Stimulated activated naive CD4-positive, alpha-beta T cell (primary cell): ENCODE measurements around the gene RRAS.
A peak's percentile ranks its signal among the peaks of the same experiment; 100 is the strongest.
"Not testable (repeated sequence)": the region's sequence is repeated elsewhere in the genome, so short reads cannot be mapped to it uniquely, and the experiment has no call there.

Experiments used
- DNase-seq, 6 experiments: peaks; one replicate each; lab custom pipeline; 2025; lab: John Stamatoyannopoulos, UW

RRAS gene

DNA sequence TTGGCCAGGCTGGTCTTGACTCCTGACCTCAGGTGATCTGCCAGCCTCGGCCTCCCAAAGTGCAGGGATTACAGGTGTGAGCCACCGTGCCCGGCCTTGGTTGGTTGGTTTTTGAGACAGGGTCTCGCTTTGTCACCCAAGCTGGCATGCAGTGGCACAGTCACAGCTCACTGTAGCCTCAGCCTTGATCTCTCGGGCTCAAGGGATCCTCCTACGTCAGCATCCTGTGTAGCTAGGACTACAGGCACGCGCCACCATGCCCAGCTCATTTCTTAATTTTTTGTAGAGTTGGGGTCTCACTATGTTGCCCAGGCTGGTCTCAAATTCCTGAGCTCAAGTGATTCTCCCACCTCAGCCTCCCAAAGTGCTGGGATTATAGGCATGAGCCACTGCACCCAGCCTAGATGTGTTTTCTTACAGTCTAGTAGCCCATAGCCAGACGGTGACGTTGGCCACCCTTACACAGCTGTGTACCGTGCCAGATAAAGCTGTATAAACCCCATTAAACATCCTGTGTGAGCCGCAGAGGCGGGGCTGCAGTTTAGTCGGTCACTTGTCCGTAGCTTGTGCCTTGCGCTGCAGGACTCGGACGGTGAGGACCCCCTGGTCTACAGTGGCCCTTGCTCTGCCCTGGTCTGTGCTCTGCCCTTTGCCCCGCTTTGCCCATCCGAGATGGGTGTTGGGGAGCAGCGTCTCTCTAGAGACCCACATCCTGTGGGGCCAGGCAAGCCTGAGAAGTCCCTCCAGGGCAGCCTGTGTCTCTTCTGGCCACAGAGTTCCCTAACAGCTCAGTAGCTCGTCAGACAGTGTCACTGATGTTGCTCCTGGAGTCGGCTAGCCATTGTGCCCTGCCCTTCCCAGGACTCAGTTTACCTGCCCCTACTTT, 15.9 kb upstream of the RRAS start:
- DNase-seq = no peak

DNA sequence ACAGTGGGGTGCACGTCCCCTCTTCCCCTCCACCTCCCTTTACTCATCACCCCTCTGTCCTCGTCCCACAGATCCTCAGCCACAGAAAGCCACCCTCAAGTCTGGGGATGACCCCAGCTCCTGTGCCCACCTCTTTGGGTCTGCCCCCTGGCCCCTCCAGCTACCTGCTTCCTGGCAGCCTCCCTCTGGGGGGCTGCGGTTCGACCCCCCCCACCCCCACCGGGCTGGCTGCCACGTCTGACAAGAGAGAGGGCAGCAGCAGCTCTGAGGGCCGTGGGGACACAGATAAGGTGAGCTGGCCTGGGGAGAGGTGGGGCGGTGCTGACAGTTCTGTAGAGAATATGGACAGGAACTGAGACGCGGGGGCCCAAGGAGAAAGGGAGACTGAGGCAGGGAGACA, 14.6 kb upstream of the RRAS start:
- DNase-seq = no peak

DNA sequence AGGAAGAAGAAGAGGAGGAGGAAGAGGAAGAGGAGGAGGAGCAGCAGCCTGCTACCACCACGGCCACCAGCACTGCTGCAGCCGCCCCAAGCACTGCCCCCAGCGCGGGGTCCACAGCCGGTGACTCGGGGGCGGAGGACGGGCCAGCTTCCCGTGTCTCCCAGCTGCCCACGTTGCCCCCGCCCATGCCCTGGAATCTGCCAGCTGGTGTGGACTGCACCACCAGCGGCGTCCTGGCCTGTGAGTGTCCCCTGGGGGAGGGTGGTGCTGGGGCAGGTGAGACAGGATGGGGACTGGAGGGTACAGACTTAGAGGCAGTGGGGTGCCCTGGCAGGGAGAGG, 13.5 kb upstream of the RRAS start:
- DNase-seq = no peak

DNA sequence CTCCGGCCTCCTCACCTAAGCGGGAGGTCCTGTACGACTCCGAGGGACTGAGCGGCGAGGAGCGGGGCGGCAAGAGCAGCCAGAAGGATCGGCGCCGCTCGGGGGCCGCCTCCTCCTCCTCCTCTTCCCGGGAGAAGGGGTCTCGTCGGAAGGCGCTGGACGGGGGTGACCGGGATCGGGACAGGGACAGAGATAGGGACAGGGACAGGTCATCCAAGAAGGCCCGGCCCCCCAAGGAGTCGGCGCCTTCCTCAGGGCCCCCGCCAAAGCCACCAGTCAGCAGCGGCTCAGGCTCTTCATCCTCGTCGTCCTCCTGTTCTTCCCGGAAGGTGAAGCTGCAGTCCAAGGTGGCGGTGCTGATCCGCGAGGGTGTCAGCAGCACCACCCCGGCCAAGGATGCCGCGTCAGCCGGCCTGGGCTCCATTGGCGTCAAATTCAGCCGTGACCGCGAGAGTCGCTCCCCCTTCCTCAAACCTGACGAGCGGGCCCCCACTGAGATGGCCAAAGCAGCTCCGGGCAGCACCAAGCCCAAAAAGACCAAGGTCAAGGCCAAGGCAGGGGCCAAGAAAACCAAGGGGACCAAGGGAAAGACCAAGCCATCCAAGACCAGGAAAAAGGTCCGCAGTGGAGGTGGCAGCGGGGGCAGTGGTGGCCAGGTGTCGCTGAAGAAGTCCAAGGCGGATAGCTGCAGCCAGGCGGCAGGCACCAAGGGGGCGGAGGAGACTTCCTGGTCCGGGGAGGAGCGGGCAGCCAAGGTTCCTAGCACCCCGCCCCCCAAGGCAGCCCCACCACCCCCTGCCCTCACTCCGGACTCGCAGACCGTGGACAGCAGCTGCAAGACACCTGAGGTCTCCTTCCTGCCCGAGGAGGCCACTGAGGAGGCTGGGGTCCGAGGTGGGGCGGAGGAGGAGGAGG, 12.9 kb upstream of the RRAS start:
- DNase-seq = no peak

DNA sequence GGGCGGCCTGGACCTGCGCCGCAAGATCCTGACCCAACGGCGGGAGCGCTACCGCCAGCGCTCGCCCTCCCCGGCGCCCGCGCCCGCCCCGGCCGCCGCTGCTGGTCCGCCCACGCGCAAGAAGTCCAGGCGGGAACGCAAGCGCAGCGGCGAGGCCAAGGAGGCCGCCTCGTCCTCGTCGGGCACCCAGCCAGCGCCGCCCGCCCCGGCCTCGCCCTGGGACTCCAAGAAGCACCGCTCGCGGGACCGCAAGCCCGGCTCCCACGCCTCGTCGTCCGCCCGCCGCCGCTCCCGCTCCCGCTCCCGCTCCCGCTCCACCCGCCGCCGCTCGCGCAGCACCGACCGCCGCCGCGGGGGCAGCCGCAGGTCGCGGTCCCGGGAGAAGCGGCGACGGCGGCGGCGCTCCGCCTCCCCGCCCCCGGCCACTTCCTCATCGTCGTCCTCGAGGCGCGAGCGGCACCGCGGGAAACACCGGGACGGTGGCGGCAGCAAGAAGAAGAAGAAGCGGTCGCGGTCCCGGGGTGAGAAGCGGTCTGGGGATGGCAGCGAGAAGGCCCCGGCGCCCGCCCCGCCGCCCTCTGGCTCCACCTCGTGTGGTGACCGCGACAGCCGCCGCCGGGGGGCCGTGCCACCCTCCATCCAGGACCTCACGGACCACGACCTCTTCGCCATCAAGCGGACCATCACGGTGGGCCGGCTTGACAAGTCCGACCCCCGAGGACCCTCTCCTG, 12.0 kb upstream of the RRAS start:
- no peak for DNase-seq

DNA sequence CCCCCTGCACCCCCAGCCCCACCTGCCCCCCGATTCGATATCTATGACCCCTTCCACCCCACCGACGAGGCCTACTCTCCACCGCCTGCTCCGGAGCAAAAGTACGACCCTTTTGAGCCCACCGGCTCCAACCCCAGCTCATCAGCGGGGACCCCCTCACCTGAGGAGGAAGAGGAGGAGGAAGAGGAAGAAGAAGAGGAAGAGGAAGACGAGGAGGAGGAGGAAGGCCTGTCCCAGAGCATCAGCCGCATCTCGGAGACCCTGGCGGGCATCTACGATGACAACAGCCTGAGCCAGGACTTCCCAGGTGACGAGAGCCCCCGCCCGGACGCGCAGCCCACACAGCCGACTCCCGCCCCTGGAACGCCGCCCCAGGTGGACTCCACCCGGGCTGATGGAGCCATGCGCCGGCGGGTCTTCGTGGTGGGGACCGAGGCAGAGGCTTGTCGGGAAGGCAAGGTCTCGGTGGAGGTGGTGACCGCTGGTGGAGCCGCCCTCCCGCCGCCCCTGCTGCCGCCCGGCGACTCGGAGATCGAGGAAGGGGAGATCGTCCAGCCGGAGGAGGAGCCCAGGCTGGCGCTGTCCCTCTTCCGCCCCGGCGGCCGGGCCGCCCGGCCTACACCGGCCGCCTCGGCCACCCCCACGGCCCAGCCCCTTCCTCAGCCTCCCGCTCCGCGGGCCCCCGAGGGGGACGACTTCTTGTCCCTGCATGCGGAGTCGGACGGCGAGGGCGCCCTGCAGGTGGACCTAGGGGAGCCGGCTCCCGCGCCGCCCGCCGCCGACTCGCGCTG, 11.3 kb upstream of the RRAS start:
- no peak for DNase-seq

DNA sequence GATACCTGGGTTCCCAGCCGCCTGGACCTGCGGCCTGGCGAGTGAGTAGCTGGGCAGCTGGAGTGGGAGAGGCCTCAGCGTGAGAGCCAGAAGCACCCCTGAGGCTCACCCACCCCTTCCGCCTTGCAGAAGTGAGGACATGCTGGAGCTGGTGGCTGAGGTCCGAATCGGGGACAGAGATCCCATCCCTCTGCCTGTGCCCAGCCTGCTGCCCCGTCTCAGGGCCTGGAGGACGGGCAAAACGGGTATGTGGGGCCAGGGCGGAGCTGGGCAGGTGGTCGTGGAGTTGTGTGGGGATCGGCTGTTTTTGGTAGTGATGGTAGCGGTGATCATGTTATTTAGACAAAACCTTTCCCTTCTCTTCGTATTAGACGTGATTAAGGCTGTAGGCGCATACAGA, 6.6 kb upstream of the RRAS start:
- DNase-seq = no peak

DNA sequence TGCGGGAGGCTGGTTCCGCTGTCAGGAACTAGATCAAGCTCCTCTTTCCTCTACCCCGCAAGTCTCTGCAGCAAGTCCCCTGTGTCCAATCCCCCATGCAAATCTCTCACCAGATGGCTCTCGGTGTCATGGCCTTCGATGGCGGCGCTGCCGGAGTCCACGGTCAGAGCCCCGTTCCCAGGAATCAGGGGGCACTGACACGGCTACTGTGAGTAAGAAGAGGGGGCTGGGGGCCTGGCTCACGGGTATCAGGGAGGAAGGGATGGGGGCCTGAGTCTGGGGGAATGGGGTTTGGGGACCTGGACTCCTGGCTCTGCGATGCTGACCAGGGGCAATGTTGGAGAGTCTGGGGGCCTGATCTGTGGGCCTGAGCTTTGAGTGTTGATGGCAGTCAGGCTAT, 6.1 kb upstream of the RRAS start:
- no peak for DNase-seq

DNA sequence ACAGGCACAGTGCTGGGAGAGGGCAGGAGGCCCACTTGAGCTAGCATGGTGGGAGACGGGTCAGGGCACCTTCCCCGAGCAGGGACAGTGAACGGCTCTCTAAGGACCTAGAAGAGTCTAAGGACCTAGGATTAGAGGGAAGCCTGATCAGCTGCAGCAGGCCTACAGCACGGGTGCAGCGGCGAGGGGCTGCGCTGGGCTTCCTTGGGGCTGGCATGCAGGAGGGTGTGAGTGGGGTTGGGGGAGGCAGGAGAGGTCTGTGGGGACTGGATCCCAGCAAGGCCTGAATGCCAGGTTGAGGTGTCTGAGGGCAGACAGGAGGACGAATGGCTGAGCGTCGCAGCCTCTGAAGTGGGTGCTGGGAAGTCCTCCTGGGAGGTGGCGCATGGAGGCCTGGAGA, 5.6 kb upstream of the RRAS start:
- DNase-seq = no peak

DNA sequence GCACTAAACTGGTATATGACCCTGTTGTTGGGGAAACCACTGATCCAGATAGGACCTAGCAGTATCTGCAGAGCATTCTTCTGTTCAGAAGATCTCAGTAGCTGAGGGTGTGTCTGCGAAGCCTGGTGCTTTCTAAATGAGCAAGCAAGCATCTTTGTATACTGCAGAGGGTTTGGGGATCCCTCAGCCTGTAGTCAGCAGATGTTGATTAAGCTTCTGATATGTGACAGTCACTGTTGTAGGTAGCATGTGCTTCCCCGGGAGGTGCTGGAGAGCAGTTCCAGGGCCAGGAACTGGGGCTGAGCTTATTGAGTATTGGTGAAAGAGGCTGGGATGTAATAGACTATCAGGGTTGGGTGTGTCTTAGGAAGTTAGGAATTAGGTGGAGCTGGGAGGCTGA, 3.5 kb upstream of the RRAS start:
- DNase-seq = no peak

DNA sequence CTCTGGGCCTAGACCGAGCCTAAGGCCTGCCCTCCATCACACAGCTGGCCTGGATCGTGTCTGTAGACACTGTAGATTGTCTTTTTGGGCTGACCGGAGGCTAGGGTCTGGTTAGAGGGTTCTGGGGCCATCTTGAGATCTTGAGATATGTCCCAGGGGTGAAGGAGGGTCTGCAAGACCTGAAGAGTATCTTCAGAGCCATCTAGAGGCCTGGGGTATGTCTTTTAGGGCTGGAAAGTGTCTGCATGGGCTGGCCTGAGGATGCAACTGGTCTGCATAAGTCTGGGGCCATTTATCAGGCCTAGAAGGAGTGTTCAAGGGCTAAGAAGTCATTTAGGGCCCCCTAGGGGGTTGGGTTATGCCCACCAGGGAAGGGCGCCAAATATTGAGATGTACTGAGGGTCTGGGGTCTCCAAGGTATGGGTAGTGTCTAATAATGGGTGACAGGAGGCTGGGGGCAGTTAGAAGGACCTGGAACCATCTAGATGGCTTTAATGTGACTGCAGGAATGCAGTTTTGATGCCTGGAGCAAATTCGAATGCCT, 2.6 kb upstream of the RRAS start:
- no peak for DNase-seq

DNA sequence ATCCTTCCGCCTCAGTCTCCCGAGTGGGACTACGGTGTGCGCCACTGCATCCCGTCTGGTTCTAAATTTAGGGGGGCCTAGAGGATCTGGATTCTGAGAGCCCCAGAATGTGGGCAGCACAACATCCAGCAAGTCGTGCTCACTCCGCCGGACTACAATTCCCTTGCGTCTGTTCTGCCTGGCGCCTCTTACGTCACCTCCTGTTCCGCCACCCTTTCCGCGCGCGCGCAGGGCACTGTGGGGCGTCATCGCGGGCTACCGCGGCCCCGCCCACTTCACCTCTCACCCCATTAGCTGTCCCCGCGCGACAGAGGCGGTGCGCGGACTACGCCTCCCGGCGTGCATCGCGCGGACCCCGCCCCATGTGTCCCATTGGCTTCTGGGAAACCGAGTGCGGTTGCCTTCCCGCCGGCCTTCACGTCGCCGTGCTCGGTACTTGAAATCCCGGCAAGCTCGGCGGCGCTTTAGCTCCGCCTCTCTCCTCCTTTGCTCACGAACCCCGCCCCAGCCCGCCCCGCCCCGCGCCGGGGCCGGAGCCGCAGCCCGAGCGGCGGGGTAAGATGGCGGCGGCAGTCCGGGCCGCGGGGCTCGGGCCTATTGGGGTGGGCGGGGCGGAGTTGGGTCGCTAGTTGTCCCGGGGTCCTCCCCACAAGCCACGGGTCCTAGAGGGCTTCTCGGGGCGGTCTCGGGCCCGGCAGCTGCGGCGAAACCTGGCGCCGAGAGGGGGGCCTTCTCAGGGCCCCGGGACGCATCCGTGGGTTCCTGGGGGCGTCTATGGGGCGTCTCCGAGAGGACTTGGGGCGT, 1.9 kb upstream of the RRAS start, which contains the start of gene SCAF1:
Gene SCAF1 (plus strand): TSS at position 522 of the 804 bp plus-strand sequence. CDS start 2,818 bp downstream, outside the sequence.
- DNase-seq = peak; percentile 97 to 100 (median 99)

DNA sequence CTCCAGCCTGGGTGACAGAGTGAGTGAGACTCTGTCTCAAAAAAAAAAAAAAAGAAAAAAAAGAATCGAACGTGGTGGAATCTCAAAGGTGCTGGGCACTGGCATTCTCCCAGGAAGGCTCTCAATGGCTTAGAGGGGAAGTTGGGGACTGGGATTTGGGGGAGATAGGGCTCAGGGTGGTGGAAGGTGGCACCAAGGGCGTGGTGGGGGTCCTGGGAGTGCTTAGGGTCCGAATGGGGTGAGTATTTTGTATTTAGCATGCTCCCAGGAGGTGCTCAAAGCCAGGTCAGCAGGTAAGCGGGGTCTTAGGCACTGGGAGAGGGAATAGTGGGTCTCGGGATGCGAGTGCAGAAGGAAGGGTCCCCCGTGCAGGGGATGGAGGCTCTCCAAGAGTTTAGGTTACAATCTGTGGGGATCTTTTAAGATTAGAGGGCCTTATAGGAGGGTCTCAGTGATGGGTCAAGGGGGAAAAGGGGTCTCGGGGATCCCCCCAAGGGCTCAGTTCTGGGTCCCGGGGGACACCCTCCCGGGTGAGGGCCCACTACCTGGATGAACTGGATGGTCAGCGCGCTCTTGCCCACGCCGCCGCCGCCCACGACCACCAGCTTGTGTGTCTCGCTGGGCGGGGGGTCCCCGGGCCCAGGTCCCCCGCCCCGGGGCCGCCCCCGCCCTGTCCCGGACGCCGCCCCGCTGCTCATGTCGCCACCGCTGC, 386 bp downstream of the RRAS start:
- DNase-seq = peak in 3 of 6 experiments; percentile 35 to 61 (median 38)

DNA sequence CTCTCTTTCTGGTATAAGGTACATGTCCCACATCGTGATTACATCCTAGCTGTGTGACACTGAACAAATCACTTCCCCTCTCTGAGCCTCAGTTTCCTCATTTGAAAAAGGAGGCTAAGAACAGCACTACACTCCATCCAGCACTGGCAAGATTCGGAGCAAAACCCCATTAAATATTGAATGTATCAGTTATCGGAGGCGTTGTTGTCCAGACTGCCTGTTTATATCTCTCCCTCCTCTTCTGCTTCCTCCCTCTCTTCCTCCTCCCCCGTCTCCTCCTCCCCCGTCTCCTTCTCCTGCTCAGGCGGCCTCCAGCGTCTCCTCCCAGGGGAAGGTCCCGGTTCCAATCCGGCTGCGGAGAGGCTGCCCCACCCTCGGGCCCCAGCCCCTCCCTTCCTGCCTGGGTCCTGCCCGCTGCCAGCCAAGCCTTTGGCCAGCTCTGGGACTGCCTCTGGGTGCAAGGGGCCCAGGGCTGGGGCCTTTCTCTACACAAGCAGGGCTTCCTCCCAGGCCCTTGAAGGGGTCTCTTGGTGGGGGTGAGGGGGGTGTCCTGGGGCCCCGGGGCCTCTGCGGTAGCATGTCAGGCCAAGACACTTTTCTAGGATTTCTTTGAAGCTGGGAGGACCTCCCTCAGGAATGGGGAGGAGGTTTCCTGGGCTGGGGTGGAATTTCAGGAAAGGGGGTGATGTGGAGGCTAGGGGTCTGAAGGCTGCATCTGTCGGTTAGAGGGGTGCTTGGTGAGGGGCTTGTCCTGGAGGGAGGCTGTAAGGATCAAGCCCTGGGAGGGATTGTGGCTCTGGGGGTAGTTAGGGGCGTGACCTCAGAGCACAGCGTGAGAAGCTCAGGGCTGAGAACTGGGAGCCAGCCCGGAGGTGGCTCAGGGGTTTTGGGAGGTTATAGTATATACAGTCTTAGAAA, 1.9 kb downstream of the RRAS start:
- no peak for DNase-seq

DNA sequence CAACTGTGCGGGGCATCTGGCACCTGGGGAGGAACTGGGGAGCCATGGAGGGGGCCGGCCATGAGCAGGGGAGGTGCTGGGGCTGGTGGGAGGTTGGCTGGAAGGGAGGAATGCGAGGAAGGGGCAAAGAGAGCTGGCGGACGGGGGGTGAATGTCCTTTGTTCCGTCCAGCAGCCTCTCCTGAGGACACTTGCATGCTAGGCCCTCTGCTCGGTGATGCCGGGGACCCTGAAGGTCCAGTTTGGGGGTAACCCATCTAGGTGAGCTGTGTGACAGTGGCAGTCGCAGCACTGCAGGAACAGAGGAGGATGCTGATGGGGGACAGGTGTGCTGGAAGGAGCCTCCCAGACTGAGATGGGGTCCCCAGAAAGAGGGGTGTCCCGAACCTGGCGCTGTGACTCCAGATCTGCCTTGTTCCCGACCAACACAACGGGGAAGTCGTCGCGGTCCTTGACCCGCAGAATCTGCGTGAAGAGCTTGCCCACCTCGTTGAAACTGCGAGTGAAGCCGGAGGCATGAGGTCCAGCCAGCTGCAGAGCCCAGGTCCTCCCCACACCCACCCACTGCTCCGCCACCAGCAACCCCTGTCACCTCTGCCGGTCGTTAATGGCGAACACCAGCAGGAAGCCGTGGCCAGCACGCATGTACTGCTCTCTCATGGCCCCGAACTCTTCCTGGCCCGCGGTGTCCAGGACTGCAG, 3.6 kb downstream of the RRAS start:
- DNase-seq = no peak

DNA sequence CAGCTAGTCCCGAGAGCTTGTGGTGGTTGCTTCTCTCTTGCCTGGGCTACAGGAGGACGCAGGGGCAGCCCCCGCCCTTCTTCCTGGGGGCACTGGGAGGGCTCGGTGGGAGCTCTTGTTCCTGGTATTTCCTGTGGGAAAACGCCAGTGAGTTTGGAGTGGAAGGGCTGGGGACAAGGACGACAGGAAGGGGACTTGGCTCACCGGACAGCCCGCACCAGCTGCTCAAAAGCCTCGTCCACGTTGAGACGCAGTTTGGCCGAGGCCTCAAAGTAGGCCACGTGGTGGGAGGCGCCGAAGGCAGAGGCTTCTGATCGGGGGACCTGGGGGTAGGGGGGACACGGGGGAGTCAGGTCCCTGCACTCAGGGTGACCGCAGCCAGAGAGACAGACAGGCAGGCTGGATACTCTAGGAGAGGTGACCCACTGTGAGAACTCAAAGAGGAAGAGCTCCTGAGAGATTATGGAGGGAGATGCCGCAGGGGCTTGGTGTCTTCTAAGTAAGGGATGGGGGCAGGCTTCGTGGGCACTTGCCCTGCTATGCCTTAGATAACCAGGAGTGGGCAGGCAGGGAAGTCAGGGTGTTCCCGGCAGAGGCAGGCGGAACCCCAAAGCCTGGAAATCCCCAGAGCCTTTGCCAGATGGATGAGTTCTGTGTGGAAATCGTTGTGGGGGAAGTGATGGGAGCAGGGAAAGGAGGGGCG, 4.3 kb downstream of the RRAS start:
- no peak for DNase-seq

DNA sequence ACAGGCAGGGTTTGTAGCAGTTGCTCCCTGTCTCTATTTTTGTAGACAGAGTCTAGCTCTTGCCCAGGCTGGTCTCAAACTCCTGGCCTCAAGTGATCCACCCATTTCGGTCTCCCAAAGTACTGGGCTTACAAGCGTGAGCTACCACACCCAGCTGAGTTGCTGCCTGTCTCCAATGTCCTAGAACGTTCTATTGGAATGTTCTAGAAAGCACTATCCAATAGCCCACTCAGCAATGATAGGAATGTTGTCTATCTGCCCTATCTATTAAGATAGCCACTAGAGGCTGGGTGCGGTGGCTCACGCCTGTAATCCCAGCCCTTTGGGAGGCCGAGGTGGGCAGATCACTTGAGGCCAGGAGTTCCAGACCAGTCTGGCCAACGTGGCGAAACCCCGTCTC, 6.7 kb downstream of the RRAS start:
- DNase-seq = not testable (repeated sequence)
